Activated CD8-positive, alpha-beta memory T cell treated with anti-CD3 and anti-CD28 coated beads for 36 hours (primary cell): ENCODE data around the gene TCP11L2. TPM values are rescaled to one million over a fixed set of nuclear protein-coding genes. Genes with fewer than 3 reads are reported as not detected.
"Not testable (repeated sequence)": the region's sequence is repeated elsewhere in the genome, so short reads cannot be mapped to it uniquely, and the experiment has no call there.

Source experiments
- CTCF ChIA-PET: fragments of 350-600 bp; sonication (Branson Sonifier 250); formaldehyde crosslinking; loops from one replicate; lab custom pipeline; 2021; ENCODE audit warnings: antibody characterized with exemption; lab: Charles Lee
- POLR2A ChIA-PET: fragments of 350-600 bp; sonication (Branson Sonifier 250); formaldehyde crosslinking; loops from one replicate; lab custom pipeline; 2021; ENCODE audit warnings: antibody characterized with exemption; lab: Charles Lee
- total RNA-seq, 2 experiments: library from RNA; stranded (reverse); gene quantifications; one replicate each; pipeline ENCODE4 v1.2.3, GENCODE V29; 2021

The TCP11L2 gene
- total RNA-seq, 2 experiments from 2014 or later, result 2.7 to 2.9 TPM

GRCh38 chr12:106360400-106360994 lies 58.0 kb downstream of the TCP11L2 start:
- CTCF ChIA-PET, result no interaction called here
- POLR2A ChIA-PET, result no interaction called here

GRCh38 chr12:106362971-106363370 lies 60.4 kb downstream of the TCP11L2 start:
- ChIA-PET CTCF (no interaction called here), POLR2A (no interaction called here)

DNA sequence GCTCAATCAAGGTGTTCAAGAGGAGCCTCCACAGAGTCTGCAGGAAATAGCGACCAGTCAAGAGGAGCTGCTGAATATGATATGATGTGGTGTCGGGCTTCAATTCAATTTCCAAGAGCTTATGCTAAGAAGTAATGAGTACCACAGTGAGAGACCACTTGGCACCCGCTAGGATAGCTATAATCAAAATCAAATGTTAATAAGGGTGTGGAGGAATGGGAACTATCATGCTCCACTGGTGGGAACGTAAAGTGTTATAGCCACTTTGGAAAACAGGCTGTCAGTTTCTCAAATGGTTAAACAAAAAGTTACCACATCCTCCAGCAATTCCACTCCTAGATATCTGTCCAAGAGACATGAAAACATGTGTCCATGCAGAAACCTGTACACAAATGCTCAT lies 61.7 kb downstream of the TCP11L2 start:
- ChIA-PET CTCF (no interaction called here), POLR2A (no interaction called here)

DNA sequence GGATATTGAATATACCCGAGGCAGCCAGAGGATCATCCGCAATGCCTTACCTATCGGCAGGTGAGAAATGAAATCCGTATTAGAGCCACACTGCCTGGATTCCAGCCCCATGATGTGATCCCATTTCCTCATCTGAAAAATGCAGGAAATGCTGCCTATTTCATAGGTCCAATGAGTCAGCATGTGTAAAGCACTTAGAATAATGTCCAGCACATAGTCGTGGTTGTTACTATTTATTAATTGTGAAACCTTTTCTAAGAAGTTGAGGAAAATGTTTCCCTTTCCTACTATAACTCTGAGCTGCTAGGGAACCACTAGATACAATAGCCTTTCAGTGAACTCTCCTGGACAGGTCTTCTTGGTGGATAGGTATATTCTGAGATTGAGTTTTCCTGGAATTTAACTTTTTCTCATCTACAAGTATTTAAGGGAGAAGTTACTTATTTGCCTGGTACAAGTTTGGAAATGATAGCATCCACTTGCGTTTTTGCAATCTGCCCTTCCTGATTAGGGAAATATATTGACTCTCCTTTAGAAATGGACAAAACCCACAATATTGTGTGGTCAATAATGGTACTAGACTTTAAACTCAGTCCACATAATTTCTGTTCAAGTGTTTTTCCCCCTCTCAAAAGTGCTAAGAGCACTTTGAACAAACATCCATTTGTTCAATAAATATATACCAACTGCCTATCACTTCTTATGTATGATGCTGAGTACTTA lies 67.3 kb downstream of the TCP11L2 start:
- CTCF ChIA-PET, result no interaction called here
- POLR2A ChIA-PET, result no interaction called here

- CTCF ChIA-PET, result interaction anchor here (2.0 kb wide), 1 partner anchor 20 kb away, joined by 6 read pairs; the partner anchor contains the start of gene POLR3B
- POLR2A ChIA-PET, result no interaction called here
Observed at GRCh38 chr12:106378788-106379187, 76.3 kb downstream of the TCP11L2 start.

DNA sequence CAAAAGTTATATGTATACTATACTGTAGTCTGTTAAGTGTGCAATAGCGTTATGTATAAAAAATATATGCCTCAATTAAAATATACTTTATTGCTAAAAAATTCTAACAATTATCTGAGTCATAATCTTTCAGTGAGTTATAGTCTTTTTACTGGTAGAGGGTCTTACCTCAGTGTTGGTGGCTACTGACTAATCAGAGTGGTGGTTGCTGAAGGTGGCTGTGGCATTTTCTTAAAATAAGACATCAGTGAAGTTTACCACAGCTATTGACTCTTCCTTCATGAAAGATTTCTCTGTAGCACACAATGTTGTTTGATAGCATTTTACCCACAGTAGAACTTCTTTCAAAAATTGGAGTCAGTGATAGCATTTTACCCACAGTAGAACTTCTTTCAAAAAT lies 78.4 kb downstream of the TCP11L2 start:
- POLR2A ChIA-PET, result no interaction called here

DNA sequence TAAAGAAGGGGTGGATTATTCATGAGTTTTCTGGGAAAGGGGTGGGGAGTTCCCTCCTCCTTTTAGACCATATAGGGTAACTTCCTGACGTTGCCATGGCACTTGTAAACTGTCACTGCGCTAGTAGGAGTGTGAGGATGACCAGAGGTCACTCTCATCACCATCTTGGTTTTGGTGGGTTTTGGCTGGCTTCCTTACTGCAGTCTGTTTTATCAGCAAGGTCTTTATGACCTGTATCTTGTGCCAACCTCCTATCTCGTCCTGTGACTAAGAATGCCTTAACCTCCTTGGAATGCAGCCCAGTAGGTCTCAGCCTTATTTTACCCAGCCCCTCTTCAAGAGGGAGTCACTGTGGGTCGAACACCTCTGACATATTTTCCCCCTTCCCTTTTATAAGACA lies 79.3 kb downstream of the TCP11L2 start:
- CTCF ChIA-PET, result interaction anchor here (1.1 kb wide), 1 partner anchor 103 kb away, joined by 3 read pairs; no protein-coding TSS in a partner anchor
- POLR2A ChIA-PET, result not testable (repeated sequence)

More for the DNA sequence above, 78.4 kb downstream of the TCP11L2 start:
- CTCF ChIA-PET, result no interaction called here

- ChIA-PET POLR2A (no interaction called here), CTCF (interaction anchor here (1.4 to 1.8 kb wide), 2 partner anchors 533 to 718 kb away, joined by 4 read pairs; no protein-coding TSS in a partner anchor)
Observed at GRCh38 chr12:106386813-106387535, 84.4 kb downstream of the TCP11L2 start.

DNA sequence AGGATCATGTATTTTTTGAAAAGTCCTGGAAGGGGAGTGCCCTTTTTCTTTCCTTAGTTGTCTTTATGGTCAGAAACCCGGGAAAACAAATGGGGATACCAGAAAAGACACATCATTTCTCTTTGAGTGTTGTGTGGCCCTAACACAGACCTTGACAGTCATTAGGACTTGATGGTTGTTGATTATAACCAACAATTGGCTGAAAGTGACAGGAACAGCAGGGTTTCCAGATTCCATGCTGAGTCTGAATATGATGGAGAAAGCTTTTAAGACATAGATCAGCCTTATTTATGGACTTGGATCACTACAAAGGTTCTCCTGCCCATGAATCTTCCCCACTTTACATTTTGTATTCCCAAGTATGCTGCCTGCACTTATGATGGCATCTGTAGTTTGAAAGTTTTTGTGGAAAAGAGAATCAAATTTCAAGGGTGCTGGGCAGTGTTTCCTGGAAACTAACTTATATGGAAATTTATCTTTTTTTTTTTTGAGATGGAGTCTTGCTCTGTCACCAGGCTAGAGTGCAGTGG lies 85.4 kb downstream of the TCP11L2 start:
- POLR2A ChIA-PET, result no interaction called here
- CTCF ChIA-PET, result no interaction called here

GRCh38 chr12:106389151-106389550 lies 86.6 kb downstream of the TCP11L2 start:
- ChIA-PET POLR2A (no interaction called here), CTCF (no interaction called here)

DNA sequence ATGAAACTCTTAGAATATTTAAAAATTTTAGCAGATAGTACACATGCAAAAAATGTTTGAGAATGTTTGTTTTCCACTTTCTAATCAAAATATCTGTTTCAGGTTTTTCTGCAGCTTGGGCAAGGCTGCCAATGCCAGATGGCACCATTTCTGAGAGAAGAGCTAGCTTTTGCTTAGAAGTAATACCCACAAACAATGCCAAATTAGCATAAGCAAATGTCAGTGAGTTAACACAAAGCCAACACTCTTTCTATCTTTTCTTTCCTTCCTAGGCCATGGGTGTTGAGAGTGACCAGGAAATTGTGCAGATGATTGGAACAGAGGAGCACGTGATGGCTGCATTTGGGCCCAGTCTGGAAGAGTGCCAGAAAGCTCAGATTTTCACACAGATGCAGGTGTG lies 90.2 kb downstream of the TCP11L2 start:
- ChIA-PET POLR2A (no interaction called here), CTCF (no interaction called here)

Other genes with a start within 250 kb of the TCP11L2 start
- not detected for gene NUAK1, start 163.8 kb upstream of the TCP11L2 start, total RNA-seq
- gene CKAP4, start 54.7 kb upstream of the TCP11L2 start, total RNA-seq, result 10 to 100 TPM; 14.2 to 15.3 TPM
- gene POLR3B, start 55.0 kb downstream of the TCP11L2 start, total RNA-seq, result 10 to 100 TPM; 14.5 to 14.6 TPM